ENCODE data around the gene SSX2IP.

The SSX2IP gene

DNA sequence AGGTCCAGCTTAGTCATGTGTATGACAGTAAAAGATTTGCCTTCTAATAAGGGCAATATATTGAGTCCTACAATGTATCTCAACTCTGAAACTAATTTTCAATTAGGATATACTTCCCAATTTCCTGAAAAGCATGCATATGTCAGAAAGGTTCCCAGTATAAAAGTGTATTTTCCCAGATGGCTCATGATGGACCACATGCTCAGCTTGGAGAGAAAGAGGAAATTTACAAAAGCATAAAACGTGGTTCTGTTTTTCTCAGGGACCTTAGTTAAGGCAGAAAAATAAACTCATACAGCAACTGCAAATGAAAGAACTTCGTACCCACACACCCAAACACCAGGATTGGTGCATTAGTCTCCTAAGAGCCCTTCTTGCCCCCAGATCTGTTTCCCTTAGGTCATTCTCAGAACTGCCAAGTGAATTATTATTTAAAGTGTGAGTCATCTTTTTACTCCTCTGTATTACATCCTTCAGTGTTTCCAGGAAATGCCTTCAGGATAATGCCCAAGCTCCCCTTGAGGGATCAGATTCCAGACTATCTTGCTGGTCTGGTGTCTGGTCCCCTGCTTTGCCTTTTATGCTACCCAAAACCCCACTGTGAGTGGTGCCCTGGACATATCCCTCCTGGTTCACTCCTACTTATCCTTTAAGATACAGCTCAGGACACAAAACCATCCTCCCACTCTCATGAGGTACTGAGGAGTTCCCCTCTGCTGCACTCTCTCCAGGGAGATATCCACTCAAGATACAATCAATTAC lies 57.4 kb downstream of the SSX2IP start:
- Mint-ChIP-seq H3K4me1 (ENCODE audit: low read depth) (peaks cover 7% of the 10 kb centered on the region), H3K9me3 (no peaks in the 10 kb centered on the region), H3K36me3 (ENCODE audit: low read depth) (no peaks in the 10 kb centered on the region), H3K4me3 (no peak overlapping the region), H3K27me3 (ENCODE audit: low read depth) (peaks cover 6% of the 10 kb centered on the region), H3K27ac (no peak overlapping the region)

DNA sequence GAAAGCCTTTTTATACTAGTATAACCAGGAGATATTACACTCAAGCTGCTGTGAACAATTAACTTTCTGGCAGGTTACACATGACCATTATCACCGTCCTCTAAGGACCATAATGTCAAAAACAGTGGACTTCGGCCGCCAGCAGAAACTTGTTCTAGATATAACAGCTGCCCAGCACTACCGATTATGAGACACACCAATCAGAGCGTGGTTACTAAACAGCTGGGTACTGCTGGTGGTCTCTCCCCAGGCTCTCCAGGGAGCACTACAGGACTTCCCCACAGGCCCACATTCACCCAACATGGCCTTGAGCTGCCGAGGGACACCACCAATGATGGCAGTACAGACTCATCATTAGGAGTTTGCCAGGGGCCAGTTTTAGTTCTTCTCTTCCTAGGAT lies 58.1 kb downstream of the SSX2IP start:
- Mint-ChIP-seq H3K27ac (no peak overlapping the region), H3K4me3 (no peak overlapping the region), H3K4me1 (ENCODE audit: low read depth) (peaks cover 7% of the 10 kb centered on the region), H3K27me3 (ENCODE audit: low read depth) (peaks cover 6% of the 10 kb centered on the region), H3K9me3 (no peaks in the 10 kb centered on the region), H3K36me3 (ENCODE audit: low read depth) (no peaks in the 10 kb centered on the region)

DNA sequence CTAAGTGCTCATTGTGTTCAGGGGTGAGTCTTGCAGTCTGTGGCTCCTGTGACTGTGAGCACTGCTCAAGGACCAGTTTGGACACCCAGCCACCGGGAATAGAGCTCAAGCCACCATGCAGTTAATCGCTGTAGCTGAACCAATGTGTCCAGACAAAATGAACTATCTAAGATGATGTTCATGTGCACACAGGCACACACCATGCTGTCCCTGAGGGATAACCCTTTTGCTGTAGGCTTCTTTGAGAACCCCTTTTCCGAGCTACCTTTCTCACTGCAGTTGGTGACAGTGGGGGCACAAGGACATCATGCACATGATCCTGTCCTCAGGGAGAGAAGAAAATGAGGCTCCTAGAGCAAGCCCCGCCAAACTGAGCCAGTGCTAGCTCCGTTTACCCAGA lies 65.4 kb downstream of the SSX2IP start:
- Mint-ChIP-seq H3K4me1 (ENCODE audit: low read depth) (peaks cover 2% of the 10 kb centered on the region), H3K9me3 (no peaks in the 10 kb centered on the region), H3K27me3 (ENCODE audit: low read depth) (no peaks in the 10 kb centered on the region), H3K4me3 (no peak overlapping the region), H3K27ac (no peak overlapping the region), H3K36me3 (ENCODE audit: low read depth) (no peaks in the 10 kb centered on the region)

DNA sequence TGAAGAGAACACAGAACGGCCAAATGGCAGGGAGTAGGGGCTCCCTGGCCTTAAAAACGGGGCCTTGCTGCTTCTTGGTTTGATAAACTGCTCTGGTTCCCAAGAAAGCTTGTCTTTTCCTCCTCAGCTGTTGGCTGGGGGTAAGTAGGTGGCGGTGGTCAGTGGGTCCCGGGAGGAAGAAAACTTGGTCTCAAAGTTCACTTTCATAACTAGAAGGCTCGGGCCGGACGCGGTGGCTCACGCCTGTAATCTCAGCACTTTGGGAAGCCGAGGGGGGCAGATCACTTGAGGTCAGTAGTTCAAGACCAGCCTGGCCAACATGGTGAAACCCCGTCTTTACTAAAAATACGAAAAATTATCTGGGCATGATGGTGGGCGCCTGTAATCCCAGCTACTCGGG lies 68.7 kb downstream of the SSX2IP start:
- no peaks in the 10 kb centered on the region for H3K9me3 Mint-ChIP-seq
- H3K4me1 Mint-ChIP-seq (ENCODE audit: low read depth): peaks cover 8% of the 10 kb centered on the region
- no peak overlapping the region for H3K4me3 Mint-ChIP-seq
- no peak overlapping the region for H3K27ac Mint-ChIP-seq
- no peaks in the 10 kb centered on the region for H3K27me3 Mint-ChIP-seq (ENCODE audit: low read depth)
- no peaks in the 10 kb centered on the region for H3K36me3 Mint-ChIP-seq (ENCODE audit: low read depth)

DNA sequence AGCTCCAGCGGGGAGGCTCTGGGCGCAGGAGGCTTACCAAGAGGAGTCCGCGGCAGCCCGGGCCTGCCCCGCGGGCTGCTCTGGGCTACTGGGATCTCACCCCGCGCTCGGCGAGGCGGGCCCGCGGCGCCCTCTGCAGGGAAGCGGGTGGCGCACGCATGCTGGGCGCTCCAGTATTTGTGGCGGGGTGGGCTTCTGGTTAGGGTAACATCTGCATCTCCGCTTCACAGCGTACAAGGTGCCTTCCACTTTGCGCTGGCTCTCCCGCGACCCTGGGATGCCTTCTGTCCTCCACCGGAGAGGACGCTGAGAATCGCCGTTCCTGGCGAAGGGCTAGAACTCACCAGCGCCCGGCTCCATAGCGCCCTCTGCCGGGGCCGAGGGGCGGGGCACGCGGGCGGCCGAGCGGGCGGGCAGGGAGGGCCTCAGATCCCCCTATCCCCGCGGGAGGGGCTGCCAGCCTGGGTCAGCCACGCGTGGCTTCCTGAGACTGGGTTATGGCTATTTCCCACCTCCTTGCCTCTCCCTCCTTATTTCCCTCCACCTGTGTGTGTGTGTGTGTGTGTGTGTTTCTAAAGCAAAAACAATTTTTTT lies 69.4 kb downstream of the SSX2IP start:
- Mint-ChIP-seq H3K4me3 (peak overlapping the region; percentile 88), H3K27ac (peak overlapping the region; percentile 79), H3K4me1 (ENCODE audit: low read depth) (peaks cover 8% of the 10 kb centered on the region), H3K9me3 (no peaks in the 10 kb centered on the region), H3K36me3 (ENCODE audit: low read depth) (no peaks in the 10 kb centered on the region), H3K27me3 (ENCODE audit: low read depth) (no peaks in the 10 kb centered on the region)

DNA sequence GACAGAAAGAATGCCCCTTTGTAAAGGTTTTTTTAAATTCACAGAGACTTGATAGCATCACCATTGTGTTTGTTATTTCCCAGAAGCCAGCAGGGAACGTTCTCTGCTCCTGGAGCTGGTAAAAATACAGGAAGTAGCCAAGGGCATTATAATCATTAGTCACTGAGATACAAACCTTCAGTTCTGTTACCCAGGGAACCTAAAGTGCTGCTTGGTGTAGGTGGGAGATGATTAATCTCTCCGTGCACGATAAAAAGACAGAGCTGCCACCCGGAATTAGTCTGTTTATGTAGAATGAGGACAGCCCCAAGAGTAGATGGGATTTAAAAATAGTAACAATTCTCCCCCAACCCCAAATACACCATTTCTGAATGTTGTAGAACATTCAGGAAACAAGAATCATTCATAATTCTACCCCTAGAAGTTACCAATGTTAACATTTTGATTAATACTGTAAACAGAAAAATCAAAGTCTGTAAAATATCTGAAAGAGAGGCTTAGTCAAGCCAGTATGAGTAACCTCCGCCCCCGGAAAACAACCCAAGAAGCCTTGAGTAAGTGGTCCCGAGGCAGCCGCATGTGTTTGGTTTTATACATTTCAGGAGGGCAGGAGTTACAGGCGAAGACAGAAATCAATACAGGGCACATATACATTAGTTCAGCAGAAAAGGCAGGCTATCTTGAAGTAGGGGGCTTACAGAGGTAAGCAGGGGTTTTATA lies 70.7 kb downstream of the SSX2IP start:
- Mint-ChIP-seq H3K27ac (peak overlapping the region; percentile 3), H3K4me1 (ENCODE audit: low read depth) (peaks cover 8% of the 10 kb centered on the region), H3K9me3 (peaks cover 6% of the 10 kb centered on the region), H3K36me3 (ENCODE audit: low read depth) (no peaks in the 10 kb centered on the region), H3K27me3 (ENCODE audit: low read depth) (no peaks in the 10 kb centered on the region), H3K4me3 (peak overlapping the region; percentile 35)

DNA sequence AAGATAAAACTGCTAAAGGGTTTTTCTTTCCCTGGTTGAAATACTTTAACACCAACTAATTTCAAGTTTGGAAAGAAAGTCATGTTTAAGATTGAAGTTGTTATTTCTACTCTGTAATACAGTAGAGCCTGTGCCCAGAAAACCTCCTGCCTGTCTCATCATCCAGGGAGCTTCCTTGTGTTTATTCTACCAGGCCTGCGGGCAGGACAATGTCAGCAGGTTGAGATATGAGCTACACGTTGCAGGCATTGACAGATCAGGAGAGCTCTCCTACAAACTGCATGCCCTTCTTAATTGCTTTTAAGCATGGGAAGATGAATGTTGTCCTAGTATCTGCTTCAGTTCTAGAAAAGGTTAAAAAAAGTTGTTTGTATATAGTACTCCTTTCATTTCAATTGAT lies 72.9 kb downstream of the SSX2IP start:
- no peak overlapping the region for H3K4me3 Mint-ChIP-seq
- no peak overlapping the region for H3K27ac Mint-ChIP-seq
- peaks cover 4% of the 10 kb centered on the region for H3K36me3 Mint-ChIP-seq (ENCODE audit: low read depth)
- peaks cover 8% of the 10 kb centered on the region for H3K4me1 Mint-ChIP-seq (ENCODE audit: low read depth)
- H3K27me3 Mint-ChIP-seq (ENCODE audit: low read depth): no peaks in the 10 kb centered on the region
- H3K9me3 Mint-ChIP-seq: peaks cover 21% of the 10 kb centered on the region

DNA sequence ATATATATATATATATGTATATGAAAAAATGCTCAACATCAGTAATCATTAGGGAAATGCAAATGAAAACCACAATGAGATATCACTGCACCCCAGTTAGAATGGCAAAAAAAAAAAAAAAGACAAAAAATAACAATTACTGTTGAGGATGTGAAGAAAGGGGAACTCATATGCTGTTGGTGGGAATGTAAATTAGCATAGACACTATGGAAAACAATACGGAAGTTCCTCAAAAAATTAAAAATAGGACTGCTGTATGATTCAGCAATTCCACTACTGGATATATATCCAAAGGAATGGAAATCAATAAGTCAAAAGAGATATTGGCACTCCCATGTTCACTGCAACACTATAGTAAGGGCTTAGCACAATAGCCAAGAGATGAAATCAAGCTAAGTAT lies 74.5 kb downstream of the SSX2IP start:
- peaks cover 9% of the 10 kb centered on the region for H3K4me1 Mint-ChIP-seq (ENCODE audit: low read depth)
- no peak overlapping the region for H3K27ac Mint-ChIP-seq
- no peaks in the 10 kb centered on the region for H3K27me3 Mint-ChIP-seq (ENCODE audit: low read depth)
- peaks cover 24% of the 10 kb centered on the region for H3K9me3 Mint-ChIP-seq
- no peak overlapping the region for H3K4me3 Mint-ChIP-seq
- H3K36me3 Mint-ChIP-seq (ENCODE audit: low read depth): peaks cover 4% of the 10 kb centered on the region

DNA sequence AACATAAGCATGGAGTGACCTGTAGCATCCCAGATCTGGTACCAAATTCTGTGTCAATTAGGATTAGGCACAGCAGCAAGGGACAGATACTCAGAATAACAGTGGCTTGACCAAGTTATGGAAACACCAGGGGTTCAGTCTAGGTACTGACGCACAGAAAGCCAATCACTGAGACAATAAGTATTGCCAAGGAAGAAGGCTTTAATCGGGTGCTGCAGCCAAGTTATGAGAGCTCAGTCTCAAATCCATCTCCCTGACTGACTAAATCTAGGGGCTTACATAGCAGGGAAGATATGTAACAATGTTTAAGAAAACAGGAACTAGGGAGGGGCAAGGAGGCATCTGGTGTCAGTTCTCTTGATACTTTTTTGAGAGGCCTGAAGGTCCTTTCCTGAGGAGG lies 76.4 kb downstream of the SSX2IP start:
- Mint-ChIP-seq H3K4me3 (no peak overlapping the region), H3K27ac (no peak overlapping the region), H3K4me1 (ENCODE audit: low read depth) (peaks cover 3% of the 10 kb centered on the region)

DNA sequence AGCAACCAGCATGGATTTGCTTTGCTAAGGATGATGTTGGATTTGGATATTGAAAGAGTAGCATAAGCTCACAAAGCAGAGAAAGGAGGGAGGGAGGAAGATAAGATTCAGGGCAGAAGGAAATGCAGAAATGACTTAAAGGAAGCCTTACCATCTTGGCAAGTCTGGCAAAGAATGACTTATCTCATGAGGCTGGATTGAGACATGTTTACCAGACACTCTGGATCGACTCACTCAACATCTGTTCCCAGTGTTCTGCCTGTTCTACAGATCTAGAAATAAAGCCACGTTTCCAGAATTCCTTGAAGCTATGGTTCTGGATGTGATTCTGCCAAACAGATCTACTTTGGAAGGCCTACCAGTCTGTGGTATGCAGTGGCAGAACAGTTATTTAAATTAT lies 77.2 kb downstream of the SSX2IP start:
- Mint-ChIP-seq H3K4me3 (no peak overlapping the region), H3K27me3 (ENCODE audit: low read depth) (no peaks in the 10 kb centered on the region), H3K9me3 (peaks cover 24% of the 10 kb centered on the region)

More for the DNA sequence above, 76.4 kb downstream of the SSX2IP start:
- Mint-ChIP-seq H3K9me3 (peaks cover 24% of the 10 kb centered on the region), H3K27me3 (ENCODE audit: low read depth) (no peaks in the 10 kb centered on the region), H3K36me3 (ENCODE audit: low read depth) (peaks cover 4% of the 10 kb centered on the region)

DNA sequence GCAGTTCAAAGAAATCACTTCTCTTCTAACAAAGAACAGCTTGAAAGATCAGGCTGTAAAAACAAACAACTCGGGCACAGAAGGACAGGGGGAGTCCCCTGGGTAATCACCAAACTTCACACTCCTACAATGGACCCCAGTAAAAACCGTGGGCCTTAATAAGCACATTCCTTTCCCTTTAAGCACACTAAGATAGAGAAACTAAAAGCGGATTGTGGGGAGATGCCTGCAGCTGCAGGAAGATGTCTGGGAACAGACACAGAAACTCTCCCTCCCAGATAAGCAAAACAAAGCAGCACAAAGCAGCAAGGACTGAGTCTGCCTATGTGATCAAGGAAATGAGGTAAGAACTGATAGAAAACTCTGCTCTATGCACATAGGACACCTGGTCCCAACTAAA lies 78.5 kb downstream of the SSX2IP start:
- Mint-ChIP-seq H3K27me3 (ENCODE audit: low read depth) (no peaks in the 10 kb centered on the region), H3K4me1 (ENCODE audit: low read depth) (peaks cover 3% of the 10 kb centered on the region), H3K4me3 (no peak overlapping the region), H3K36me3 (ENCODE audit: low read depth) (peaks cover 4% of the 10 kb centered on the region), H3K9me3 (peaks cover 25% of the 10 kb centered on the region), H3K27ac (no peak overlapping the region)

More for the DNA sequence above, 77.2 kb downstream of the SSX2IP start:
- peaks cover 3% of the 10 kb centered on the region for H3K4me1 Mint-ChIP-seq (ENCODE audit: low read depth)
- no peak overlapping the region for H3K27ac Mint-ChIP-seq
- H3K36me3 Mint-ChIP-seq (ENCODE audit: low read depth): peaks cover 4% of the 10 kb centered on the region

DNA sequence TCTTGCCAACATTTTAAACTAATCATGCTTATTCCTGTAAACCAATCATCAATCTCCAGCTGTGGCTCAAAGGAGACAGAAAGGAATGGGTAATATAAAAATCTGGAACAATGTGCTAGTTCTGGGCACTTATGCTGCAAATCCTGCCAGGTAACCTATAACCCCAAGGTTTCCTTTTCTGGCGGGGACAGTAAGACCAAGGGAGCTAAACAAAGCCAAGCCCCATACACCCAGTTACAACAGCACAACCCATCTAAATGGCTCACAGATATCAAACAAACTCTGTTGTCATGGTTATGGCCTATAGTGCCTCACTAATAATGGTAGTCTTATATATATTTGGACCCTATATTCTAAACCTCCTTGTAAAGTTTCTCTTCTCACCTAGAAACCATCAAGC lies 79.2 kb downstream of the SSX2IP start:
- Mint-ChIP-seq H3K4me1 (ENCODE audit: low read depth) (peaks cover 3% of the 10 kb centered on the region), H3K36me3 (ENCODE audit: low read depth) (peaks cover 6% of the 10 kb centered on the region), H3K27me3 (ENCODE audit: low read depth) (no peaks in the 10 kb centered on the region), H3K27ac (no peak overlapping the region), H3K4me3 (no peak overlapping the region), H3K9me3 (peaks cover 32% of the 10 kb centered on the region)

DNA sequence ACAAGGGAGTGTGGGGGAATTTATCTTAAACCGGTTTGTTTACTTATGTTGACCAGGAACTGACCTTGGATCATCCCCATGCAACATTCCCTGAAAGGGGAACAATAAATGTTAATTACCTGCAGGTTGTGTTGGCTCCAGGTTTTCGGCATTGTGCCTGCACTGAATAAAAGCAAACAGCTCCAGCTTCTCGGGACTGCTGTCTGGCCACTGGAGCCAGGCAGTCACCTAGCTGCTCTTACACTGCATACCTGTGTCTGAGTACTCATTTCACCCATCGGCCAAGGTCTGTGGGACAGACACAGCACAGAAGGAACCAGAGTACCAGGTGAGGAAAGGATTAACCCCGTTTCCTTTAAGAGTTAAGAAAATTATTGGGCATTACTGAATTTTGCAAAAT lies 83.3 kb downstream of the SSX2IP start:
- H3K4me1 Mint-ChIP-seq (ENCODE audit: low read depth): peaks cover 3% of the 10 kb centered on the region
- H3K4me3 Mint-ChIP-seq: no peak overlapping the region
- H3K27ac Mint-ChIP-seq: no peak overlapping the region
- no peaks in the 10 kb centered on the region for H3K27me3 Mint-ChIP-seq (ENCODE audit: low read depth)
- peaks cover 7% of the 10 kb centered on the region for H3K36me3 Mint-ChIP-seq (ENCODE audit: low read depth)
- peaks cover 36% of the 10 kb centered on the region for H3K9me3 Mint-ChIP-seq

DNA sequence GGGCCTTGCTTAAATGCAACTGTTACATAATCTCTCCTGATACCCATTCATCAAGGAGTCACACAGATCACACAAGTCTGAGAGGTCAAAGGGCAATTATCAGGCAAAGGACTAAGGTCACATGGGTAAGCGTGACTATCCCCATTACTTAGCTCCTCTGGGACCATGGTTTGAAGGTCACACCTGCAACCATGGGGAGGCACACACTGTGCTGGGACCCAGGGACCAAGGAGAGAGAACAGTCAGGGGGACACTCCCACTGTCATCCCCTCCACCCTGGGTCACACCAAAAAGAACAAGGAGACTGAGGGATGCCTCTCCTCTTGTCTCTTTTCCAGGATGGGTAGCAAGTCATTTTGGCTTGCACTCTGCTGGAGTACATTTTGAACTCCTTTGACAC lies 85.1 kb downstream of the SSX2IP start:
- Mint-ChIP-seq H3K9me3 (peaks cover 33% of the 10 kb centered on the region), H3K27me3 (ENCODE audit: low read depth) (no peaks in the 10 kb centered on the region), H3K4me3 (no peak overlapping the region), H3K36me3 (ENCODE audit: low read depth) (peaks cover 7% of the 10 kb centered on the region), H3K4me1 (ENCODE audit: low read depth) (no peaks in the 10 kb centered on the region), H3K27ac (no peak overlapping the region)
